Measurements from ENCODE around the gene SH2D3A. TPM values are rescaled to one million over a fixed set of nuclear protein-coding genes. Genes with fewer than 3 reads are reported as not detected.

Gene SH2D3A
- total RNA-seq, 1 donor from 2014 or later, result 0.32 TPM

DNA sequence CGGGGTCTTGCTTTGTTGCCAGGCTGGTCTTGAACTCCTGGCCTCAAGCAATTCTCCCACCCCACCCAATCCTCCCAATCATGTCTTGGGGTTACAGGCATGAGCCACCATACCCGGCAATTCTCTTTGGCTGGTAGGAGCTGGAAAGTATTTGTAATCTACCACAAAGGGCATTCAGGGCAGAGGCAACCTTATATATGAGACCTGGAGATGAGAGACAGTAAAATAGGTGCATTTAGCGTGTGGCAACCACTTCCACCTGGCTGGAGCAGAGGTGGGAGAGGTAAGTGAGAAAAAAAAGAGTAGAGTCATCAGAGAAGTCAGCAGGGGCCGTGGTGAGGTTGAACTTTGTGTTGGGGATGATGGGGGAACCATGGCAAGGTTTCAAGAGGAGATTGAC lies 42.0 kb upstream of the SH2D3A start:
- no peaks in the 10 kb centered on the region for H3K4me1 Mint-ChIP-seq (ENCODE audit: low read depth, unreplicated experiment)
- H3K36me3 Mint-ChIP-seq (ENCODE audit: unreplicated experiment), result no peaks in the 10 kb centered on the region
- no peak for TF ChIP-seq CTCF (IDR thresholded peaks at IDR 0.05; ENCODE audit: partially characterized antibody, unreplicated experiment)
- H3K4me3 Mint-ChIP-seq (ENCODE audit: unreplicated experiment), result no peak overlapping the region
- DNase-seq, result no peak
- H3K9me3 Mint-ChIP-seq (ENCODE audit: unreplicated experiment), result peaks cover 4% of the 10 kb centered on the region
- H3K27ac Mint-ChIP-seq (ENCODE audit: unreplicated experiment), result no peak overlapping the region
- peaks cover 1% of the 10 kb centered on the region for H3K27me3 Mint-ChIP-seq (ENCODE audit: unreplicated experiment)

GRCh38 chr19:6808494-6808893 lies 41.3 kb upstream of the SH2D3A start:
- TF ChIP-seq CTCF (IDR thresholded peaks at IDR 0.05; ENCODE audit: partially characterized antibody, unreplicated experiment), result no peak
- Mint-ChIP-seq H3K4me1 (ENCODE audit: low read depth, unreplicated experiment) (no peaks in the 10 kb centered on the region), H3K4me3 (ENCODE audit: unreplicated experiment) (no peak overlapping the region), H3K27me3 (ENCODE audit: unreplicated experiment) (peaks cover 1% of the 10 kb centered on the region), H3K27ac (ENCODE audit: unreplicated experiment) (no peak overlapping the region), H3K36me3 (ENCODE audit: unreplicated experiment) (no peaks in the 10 kb centered on the region), H3K9me3 (ENCODE audit: unreplicated experiment) (peaks cover 4% of the 10 kb centered on the region)
- DNase-seq, result no peak

- DNase-seq, result no peak
- no peaks in the 10 kb centered on the region for H3K4me1 Mint-ChIP-seq (ENCODE audit: low read depth, unreplicated experiment)
- no peak overlapping the region for H3K4me3 Mint-ChIP-seq (ENCODE audit: unreplicated experiment)
- no peak for TF ChIP-seq CTCF (IDR thresholded peaks at IDR 0.05; ENCODE audit: partially characterized antibody, unreplicated experiment)
- no peak overlapping the region for H3K27ac Mint-ChIP-seq (ENCODE audit: unreplicated experiment)
- H3K9me3 Mint-ChIP-seq (ENCODE audit: unreplicated experiment), result peaks cover 2% of the 10 kb centered on the region
- H3K27me3 Mint-ChIP-seq (ENCODE audit: unreplicated experiment), result no peaks in the 10 kb centered on the region
- H3K36me3 Mint-ChIP-seq (ENCODE audit: unreplicated experiment), result no peaks in the 10 kb centered on the region
These were observed 40.1 kb upstream of the SH2D3A start for GRCh38 chr19:6807291-6807690.

DNA sequence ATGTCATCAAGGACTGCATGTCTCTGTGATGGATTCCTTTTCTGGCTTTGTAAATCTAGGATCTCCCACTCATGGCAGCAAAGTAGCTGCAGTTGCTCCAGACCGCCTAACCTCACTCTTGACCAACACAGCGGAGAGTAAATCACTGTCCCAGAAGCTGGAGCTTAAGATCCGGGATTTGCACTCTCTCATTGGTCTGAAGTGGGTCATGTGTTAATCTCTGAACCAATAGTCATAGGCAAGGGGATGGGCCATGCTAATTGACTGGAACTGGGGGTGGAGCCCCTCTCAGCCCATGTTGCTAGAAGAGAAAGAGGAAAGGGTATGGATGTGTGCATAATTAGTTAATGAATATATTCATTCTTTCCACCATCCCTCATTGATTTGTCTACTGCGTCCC lies 39.3 kb upstream of the SH2D3A start:
- no peak for TF ChIP-seq CTCF (IDR thresholded peaks at IDR 0.05; ENCODE audit: partially characterized antibody, unreplicated experiment)
- Mint-ChIP-seq H3K27ac (ENCODE audit: unreplicated experiment) (no peak overlapping the region), H3K4me3 (ENCODE audit: unreplicated experiment) (no peak overlapping the region), H3K9me3 (ENCODE audit: unreplicated experiment) (peaks cover 2% of the 10 kb centered on the region), H3K4me1 (ENCODE audit: low read depth, unreplicated experiment) (no peaks in the 10 kb centered on the region), H3K27me3 (ENCODE audit: unreplicated experiment) (no peaks in the 10 kb centered on the region), H3K36me3 (ENCODE audit: unreplicated experiment) (no peaks in the 10 kb centered on the region)
- DNase-seq, result no peak

- Mint-ChIP-seq H3K36me3 (ENCODE audit: unreplicated experiment) (no peaks in the 10 kb centered on the region), H3K4me1 (ENCODE audit: low read depth, unreplicated experiment) (no peaks in the 10 kb centered on the region), H3K27me3 (ENCODE audit: unreplicated experiment) (no peaks in the 10 kb centered on the region), H3K9me3 (ENCODE audit: unreplicated experiment) (peaks cover 5% of the 10 kb centered on the region), H3K27ac (ENCODE audit: unreplicated experiment) (no peak overlapping the region), H3K4me3 (ENCODE audit: unreplicated experiment) (no peak overlapping the region)
- DNase-seq, result no peak
- no peak for TF ChIP-seq CTCF (IDR thresholded peaks at IDR 0.05; ENCODE audit: partially characterized antibody, unreplicated experiment)
These were observed 35.8 kb upstream of the SH2D3A start for GRCh38 chr19:6803036-6803404.
